ENCODE measurements around the gene C14orf93.

DNA sequence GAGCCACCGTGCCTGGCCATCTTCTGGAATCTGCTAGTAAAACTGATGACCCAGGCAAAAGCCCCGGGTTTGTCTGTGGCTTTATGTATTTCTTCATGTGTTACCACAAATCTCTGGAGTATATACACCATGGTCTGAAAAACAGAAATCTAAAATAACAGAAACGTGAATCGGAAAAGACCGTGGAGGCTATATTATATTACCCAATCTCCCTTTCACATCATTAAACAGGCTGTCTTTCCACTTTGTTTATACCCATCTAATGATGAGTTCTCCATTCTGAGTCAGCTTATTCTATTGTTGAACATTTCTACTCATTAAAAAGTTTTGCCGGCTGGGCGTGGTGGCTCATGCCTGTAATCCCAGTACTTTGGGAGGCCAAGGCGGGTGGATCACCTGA lies 18.1 kb downstream of the C14orf93 start:
- TF ChIP-seq, protein P1, sequence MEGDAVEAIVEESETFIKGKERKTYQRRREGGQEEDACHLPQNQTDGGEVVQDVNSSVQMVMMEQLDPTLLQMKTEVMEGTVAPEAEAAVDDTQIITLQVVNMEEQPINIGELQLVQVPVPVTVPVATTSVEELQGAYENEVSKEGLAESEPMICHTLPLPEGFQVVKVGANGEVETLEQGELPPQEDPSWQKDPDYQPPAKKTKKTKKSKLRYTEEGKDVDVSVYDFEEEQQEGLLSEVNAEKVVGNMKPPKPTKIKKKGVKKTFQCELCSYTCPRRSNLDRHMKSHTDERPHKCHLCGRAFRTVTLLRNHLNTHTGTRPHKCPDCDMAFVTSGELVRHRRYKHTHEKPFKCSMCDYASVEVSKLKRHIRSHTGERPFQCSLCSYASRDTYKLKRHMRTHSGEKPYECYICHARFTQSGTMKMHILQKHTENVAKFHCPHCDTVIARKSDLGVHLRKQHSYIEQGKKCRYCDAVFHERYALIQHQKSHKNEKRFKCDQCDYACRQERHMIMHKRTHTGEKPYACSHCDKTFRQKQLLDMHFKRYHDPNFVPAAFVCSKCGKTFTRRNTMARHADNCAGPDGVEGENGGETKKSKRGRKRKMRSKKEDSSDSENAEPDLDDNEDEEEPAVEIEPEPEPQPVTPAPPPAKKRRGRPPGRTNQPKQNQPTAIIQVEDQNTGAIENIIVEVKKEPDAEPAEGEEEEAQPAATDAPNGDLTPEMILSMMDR (IDR thresholded peaks at IDR 0.05), result no peak
- TF ChIP-seq POLR2A (IDR thresholded peaks at IDR 0.05) (no peak), POLR2AphosphoS5 (IDR thresholded peaks at IDR 0.05) (no peak)
